ENCODE measurements around the gene TMEM141. TPM values are rescaled to one million over a fixed set of nuclear protein-coding genes. Genes with fewer than 3 reads are reported as not detected.
"Not testable (repeated sequence)": the region's sequence is repeated elsewhere in the genome, so short reads cannot be mapped to it uniquely, and the experiment has no call there.

TMEM141 gene
- total RNA-seq, 1 donor from 2014 or later = 40.1 TPM

- H3K36me3 Mint-ChIP-seq (ENCODE audit: low read depth); DNase-seq; intact Hi-C loops (cut with micrococcal nuclease); H3K4me3 Mint-ChIP-seq; H3K9me3 Mint-ChIP-seq: not testable (repeated sequence)
- Mint-ChIP-seq H3K27ac (peak overlapping the region; percentile 41), H3K4me1 (peaks cover 26% of the 10 kb centered on the region), H3K27me3 (peaks cover 15% of the 10 kb centered on the region)
Observed at GRCh38 chr9:136788644-136789522, 2.3 kb upstream of the TMEM141 start.

- peaks cover 15% of the 10 kb centered on the region for H3K27me3 Mint-ChIP-seq
- no peak overlapping the region for H3K27ac Mint-ChIP-seq
- peaks cover 26% of the 10 kb centered on the region for H3K4me1 Mint-ChIP-seq
- no peak overlapping the region for H3K4me3 Mint-ChIP-seq
- no peak for DNase-seq
- intact Hi-C loops (cut with micrococcal nuclease) = no loop called here
- peaks cover 3% of the 10 kb centered on the region for H3K36me3 Mint-ChIP-seq (ENCODE audit: low read depth)
- H3K9me3 Mint-ChIP-seq = no peaks in the 10 kb centered on the region
Observed at GRCh38 chr9:136789523-136789937, 1.6 kb upstream of the TMEM141 start.

DNA sequence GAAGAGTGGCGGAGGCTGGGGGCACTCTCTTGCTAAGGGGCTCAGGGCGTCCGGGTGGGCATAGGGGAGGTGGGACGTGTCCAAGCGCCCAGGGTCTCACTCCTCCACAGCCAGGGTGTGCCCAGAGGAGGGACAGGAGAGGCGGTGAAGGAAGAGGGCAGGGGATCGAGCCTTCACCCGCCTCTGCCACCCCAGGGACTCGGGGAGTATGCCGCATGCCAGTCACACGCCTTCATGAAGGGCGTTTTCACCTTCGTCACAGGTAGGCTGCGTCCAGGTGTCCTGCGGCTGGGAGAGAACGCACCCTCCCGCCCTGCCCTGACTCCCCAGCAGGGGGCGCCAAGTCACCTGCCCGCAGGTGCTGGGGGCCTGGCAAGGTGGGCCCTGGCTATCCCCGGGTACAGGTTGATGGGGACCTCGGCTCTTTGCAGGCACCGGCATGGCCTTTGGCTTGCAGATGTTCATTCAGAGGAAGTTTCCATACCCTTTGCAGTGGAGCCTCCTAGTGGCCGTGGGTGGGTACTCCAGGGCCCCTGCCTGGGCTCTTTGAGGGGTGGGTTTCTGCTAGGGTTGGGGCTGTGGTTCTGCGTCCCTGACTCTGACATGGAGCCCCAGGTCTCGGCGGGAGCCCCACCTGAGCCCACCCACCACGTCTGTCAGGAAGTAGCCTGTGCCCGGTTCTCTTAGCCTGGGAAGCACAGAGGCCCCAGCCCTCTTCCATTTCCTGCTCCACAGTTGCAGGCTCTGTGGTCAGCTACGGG is 552 bp downstream of the TMEM141 start:
- peaks cover 3% of the 10 kb centered on the region for H3K36me3 Mint-ChIP-seq (ENCODE audit: low read depth)
- peak; percentile 90 for DNase-seq
- intact Hi-C loops (cut with micrococcal nuclease) = loop anchor here (1.0 to 10.0 kb wide), 7 partner anchors 9 to 761 kb away; partner anchors contain the start of genes MRPL41, NSMF, PAXX and PHPT1
- peak overlapping the region; percentile 91 for H3K27ac Mint-ChIP-seq
- H3K9me3 Mint-ChIP-seq = no peaks in the 10 kb centered on the region
- peak overlapping the region; percentile 87 for H3K4me3 Mint-ChIP-seq
- peaks cover 17% of the 10 kb centered on the region for H3K27me3 Mint-ChIP-seq
- peaks cover 26% of the 10 kb centered on the region for H3K4me1 Mint-ChIP-seq

DNA sequence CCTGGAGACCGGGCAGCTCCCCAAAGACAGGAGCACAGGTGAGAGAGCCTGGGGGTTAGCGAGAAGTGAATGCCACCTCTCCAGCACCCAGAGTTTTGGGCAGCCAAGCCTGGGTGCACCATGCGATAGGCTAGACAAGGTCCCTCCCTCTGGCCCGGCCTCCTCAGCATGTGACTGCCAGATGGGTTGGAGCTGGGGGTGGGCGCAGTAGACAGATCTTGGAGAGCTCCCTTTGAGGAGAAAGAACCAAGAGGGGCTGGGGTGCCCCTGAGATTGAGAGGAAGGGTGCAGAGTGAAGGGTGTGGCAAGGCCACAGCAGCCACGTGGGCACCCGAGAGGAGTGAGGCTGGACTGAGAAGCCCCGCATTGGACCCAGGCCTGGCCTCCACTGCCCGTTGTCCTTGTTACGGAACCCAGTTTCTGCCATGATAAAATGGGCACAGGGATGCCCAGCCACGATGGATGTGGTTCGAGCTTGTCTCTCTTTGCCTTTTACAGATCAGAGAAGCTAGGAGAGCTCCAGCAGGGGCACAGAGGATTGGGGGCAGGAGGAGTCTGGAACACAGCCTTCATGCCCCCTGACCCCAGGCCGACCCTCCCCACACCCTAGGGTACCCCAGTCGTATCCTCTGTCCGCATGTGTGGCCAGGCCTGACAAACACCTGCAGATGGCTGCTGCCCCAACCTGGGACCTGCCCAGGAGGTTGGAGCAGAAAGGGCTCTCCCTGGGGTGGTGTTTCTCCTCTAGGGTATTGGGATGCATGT is 1.4 kb downstream of the TMEM141 start:
- H3K36me3 Mint-ChIP-seq (ENCODE audit: low read depth) = peaks cover 3% of the 10 kb centered on the region
- no peaks in the 10 kb centered on the region for H3K9me3 Mint-ChIP-seq
- H3K27ac Mint-ChIP-seq = peak overlapping the region; percentile 91
- H3K27me3 Mint-ChIP-seq = peaks cover 19% of the 10 kb centered on the region
- no peak for DNase-seq
- intact Hi-C loops (cut with micrococcal nuclease) = loop anchor here (2.0 to 10.0 kb wide), 3 partner anchors 14 to 760 kb away; partner anchors contain the start of genes MRPL41, NSMF, PNPLA7 and RABL6
- H3K4me3 Mint-ChIP-seq = peak overlapping the region; percentile 87
- peaks cover 23% of the 10 kb centered on the region for H3K4me1 Mint-ChIP-seq

- intact Hi-C loops (cut with micrococcal nuclease) = loop anchor here (2.0 to 10.0 kb wide), 3 partner anchors 13 to 759 kb away; partner anchors contain the start of genes MRPL41, NSMF, PNPLA7 and RABL6
- Mint-ChIP-seq H3K27me3 (peaks cover 19% of the 10 kb centered on the region), H3K4me1 (peaks cover 15% of the 10 kb centered on the region), H3K36me3 (ENCODE audit: low read depth) (peaks cover 3% of the 10 kb centered on the region), H3K27ac (no peak overlapping the region), H3K4me3 (no peak overlapping the region), H3K9me3 (no peaks in the 10 kb centered on the region)
- DNase-seq = no peak
Observed at GRCh38 chr9:136793086-136793946, 2.2 kb downstream of the TMEM141 start.

- Mint-ChIP-seq H3K27me3 (peaks cover 15% of the 10 kb centered on the region), H3K4me3 (no peak overlapping the region), H3K27ac (peak overlapping the region; percentile 25), H3K36me3 (ENCODE audit: low read depth) (peaks cover 3% of the 10 kb centered on the region), H3K9me3 (no peaks in the 10 kb centered on the region), H3K4me1 (peaks cover 9% of the 10 kb centered on the region)
- intact Hi-C loops (cut with micrococcal nuclease) = loop anchor here (5.0 to 10.0 kb wide), 2 partner anchors 660 to 758 kb away; partner anchors contain the start of genes MRPL41, NSMF and PNPLA7
- no peak for DNase-seq
Observed at GRCh38 chr9:136794281-136794999, 3.3 kb downstream of the TMEM141 start.

GRCh38 chr9:136795000-136795348 is 3.8 kb downstream of the TMEM141 start:
- Mint-ChIP-seq H3K4me1 (peaks cover 9% of the 10 kb centered on the region), H3K27ac (no peak overlapping the region), H3K27me3 (peaks cover 15% of the 10 kb centered on the region), H3K4me3 (no peak overlapping the region), H3K36me3 (ENCODE audit: low read depth) (peaks cover 3% of the 10 kb centered on the region), H3K9me3 (no peaks in the 10 kb centered on the region)
- intact Hi-C loops (cut with micrococcal nuclease) = loop anchor here (5.0 to 10.0 kb wide), 2 partner anchors 660 to 757 kb away; partner anchors contain the start of genes MRPL41, NSMF and PNPLA7
- no peak for DNase-seq

GRCh38 chr9:136796238-136796774 is 5.2 kb downstream of the TMEM141 start, which contains the start of gene CCDC183:
Gene CCDC183 (plus strand): TSS chr9:136796338. CDS start chr9:136796398, 60 bp downstream.
- intact Hi-C loops (cut with micrococcal nuclease) = loop anchor here (10.0 kb wide), 1 partner anchor 658 kb away; the partner anchor contains the start of gene NSMF
- H3K36me3 Mint-ChIP-seq (ENCODE audit: low read depth) = peaks cover 3% of the 10 kb centered on the region
- DNase-seq = no peak
- no peak within 1 kb of the TSS for H3K27ac Mint-ChIP-seq
- H3K4me3 Mint-ChIP-seq = no peak within 1 kb of the TSS
- H3K27me3 Mint-ChIP-seq = peaks cover 22% of the 10 kb centered on the region
- peaks cover 14% of the 10 kb centered on the region for H3K4me1 Mint-ChIP-seq
- H3K9me3 Mint-ChIP-seq = no peaks in the 10 kb centered on the region

DNA sequence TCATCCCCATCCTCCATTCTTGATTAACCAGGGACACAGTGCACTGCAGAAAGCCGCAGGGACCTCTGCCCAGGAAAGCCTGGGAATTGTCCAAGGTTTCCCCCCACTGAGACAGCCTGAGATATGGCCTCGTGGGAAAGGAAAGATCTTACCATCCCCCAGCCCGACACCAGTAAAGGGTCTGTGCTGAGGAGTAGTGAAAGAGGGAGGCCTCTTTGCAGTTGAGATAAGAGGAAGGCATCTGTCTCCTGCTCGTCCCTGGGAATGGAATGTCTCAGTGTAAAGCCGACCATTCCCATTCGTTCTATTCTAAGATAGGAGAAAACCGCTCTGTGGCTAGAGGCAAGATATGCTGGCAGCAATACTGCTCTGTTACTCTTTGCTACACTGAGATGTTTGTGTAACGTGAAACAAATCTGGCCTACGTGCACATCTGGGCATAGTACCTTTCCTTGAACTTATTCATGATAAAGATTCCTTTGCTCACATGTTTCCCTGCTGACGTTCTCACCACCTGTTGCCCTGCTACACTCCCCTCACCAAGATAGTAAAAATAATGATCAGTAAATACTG is 5.7 kb downstream of the TMEM141 start:
- intact Hi-C loops (cut with micrococcal nuclease) = loop anchor here (10.0 kb wide), 1 partner anchor 658 kb away; the partner anchor contains the start of gene NSMF
- H3K9me3 Mint-ChIP-seq; DNase-seq; H3K27ac Mint-ChIP-seq; H3K4me3 Mint-ChIP-seq; H3K36me3 Mint-ChIP-seq (ENCODE audit: low read depth): not testable (repeated sequence)
- Mint-ChIP-seq H3K27me3 (peaks cover 24% of the 10 kb centered on the region), H3K4me1 (peaks cover 16% of the 10 kb centered on the region)

GRCh38 chr9:136798708-136799078 is 7.5 kb downstream of the TMEM141 start:
- Mint-ChIP-seq H3K4me1 (peaks cover 10% of the 10 kb centered on the region), H3K9me3 (no peaks in the 10 kb centered on the region), H3K27me3 (peaks cover 26% of the 10 kb centered on the region), H3K27ac (no peak overlapping the region), H3K4me3 (no peak overlapping the region), H3K36me3 (ENCODE audit: low read depth) (peaks cover 3% of the 10 kb centered on the region)
- DNase-seq = no peak
- intact Hi-C loops (cut with micrococcal nuclease) = loop anchor here (10.0 kb wide), 1 partner anchor 656 kb away; the partner anchor contains the start of gene NSMF

DNA sequence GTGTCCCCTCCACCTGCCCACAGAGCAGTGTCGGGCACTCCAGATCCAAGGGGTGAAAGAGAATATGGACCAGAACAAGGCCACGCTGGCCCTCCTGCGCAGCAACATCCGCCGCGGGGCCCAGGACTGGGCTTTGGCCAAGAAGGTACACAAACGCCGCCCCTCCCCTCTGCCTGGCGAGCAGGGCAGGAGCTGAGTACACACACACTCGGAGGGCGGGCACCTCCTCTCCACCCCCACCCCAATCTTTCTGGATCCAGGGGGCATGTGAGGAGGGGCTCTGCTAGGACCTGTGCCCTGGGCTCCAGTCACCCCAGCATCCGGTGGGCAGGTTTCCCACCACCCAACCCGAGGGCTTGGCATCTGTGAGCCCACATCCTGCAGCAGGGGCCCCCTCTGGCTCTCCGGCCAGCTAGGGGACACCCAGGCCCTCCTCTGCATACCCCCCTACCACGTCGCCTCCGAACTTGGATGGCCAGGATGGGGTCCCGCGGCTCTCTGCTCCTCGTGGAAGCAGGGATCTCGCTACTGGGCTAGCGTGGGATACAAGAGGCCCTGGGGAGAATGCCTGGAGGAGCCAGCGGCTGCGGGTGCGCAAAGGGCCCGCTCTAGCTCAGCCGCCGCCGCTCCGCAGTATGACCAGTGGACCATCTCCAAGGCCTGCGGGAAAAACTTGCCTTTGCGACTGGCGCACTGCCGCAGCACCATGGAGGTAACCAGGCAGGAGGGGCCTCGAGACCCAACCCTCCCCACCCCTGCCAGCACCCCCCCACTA is 8.1 kb downstream of the TMEM141 start:
- Mint-ChIP-seq H3K4me1 (peaks cover 10% of the 10 kb centered on the region), H3K9me3 (no peaks in the 10 kb centered on the region), H3K27me3 (peaks cover 26% of the 10 kb centered on the region), H3K4me3 (no peak overlapping the region), H3K27ac (no peak overlapping the region), H3K36me3 (ENCODE audit: low read depth) (peaks cover 3% of the 10 kb centered on the region)
- no peak for DNase-seq
- intact Hi-C loops (cut with micrococcal nuclease) = loop anchor here (10.0 kb wide), 1 partner anchor 656 kb away; the partner anchor contains the start of gene NSMF

Data from activated CD4-positive, alpha-beta T cell treated with anti-CD3 and anti-CD28 coated beads, Interleukin-2, amount 10 ng/mL, durations not matched to agents 24 days and 14 days (primary cell).